HepG2 (cell line): Measurements from ENCODE around the gene HSD11B1L.

ENCODE experiments used
- CTCF ChIP-seq: sonication (generic); formaldehyde crosslinking; IDR thresholded peaks from 2 replicates; pipeline ENCODE4 v1.5.0; 2020; ENCODE audit warnings: mild to moderate bottlenecking, missing genetic modification reagents, moderate library complexity
- EZH2 ChIP-seq: conservative IDR thresholded peaks from 2 replicates; pipeline ENCODE4 v1.6.1; 2012; ENCODE audit warnings: mild to moderate bottlenecking, low read depth, low read length, moderate library complexity
- MAX ChIP-seq: IDR thresholded peaks from 2 replicates; pipeline ENCODE4 v1.6.1; 2012; ENCODE audit warnings: inconsistent platforms
- RAD21 ChIP-seq: fragments of 450-650 bp; formaldehyde crosslinking; IDR thresholded peaks from 2 replicates; pipeline ENCODE4 v1.5.0; 2020; ENCODE audit warnings: mild to moderate bottlenecking
- SETDB1 ChIP-seq: sonication (generic); formaldehyde crosslinking; IDR thresholded peaks from 2 replicates; pipeline ENCODE4 v1.5.1; 2020; ENCODE audit warnings: missing genetic modification reagents, mild to moderate bottlenecking, borderline replicate concordance
- TBL1XR1 ChIP-seq: fragments of 150-350 bp; IDR thresholded peaks from 2 replicates; pipeline ENCODE4 v1.6.1; 2014; ENCODE audit warnings: borderline replicate concordance, low read length; ENCODE audit not compliant: partially characterized antibody
- ZNF768 ChIP-seq: sonication (generic); formaldehyde crosslinking; IDR thresholded peaks from 2 replicates; pipeline ENCODE4 v1.4.0; 2020; ENCODE audit warnings: missing genetic modification reagents

GRCh38 chr19:5692723-5693194 is 11.9 kb downstream of the HSD11B1L start:
- TF ChIP-seq MAX (no peak), CTCF (no peak), TBL1XR1 (no peak), EZH2 (no peak), RAD21 (CRISPR knock-in tag) (no peak), SETDB1 (CRISPR knock-in tag) (no peak), ZNF768 (CRISPR knock-in tag) (no peak)
